ENCODE results near the gene TNFAIP3.

DNA sequence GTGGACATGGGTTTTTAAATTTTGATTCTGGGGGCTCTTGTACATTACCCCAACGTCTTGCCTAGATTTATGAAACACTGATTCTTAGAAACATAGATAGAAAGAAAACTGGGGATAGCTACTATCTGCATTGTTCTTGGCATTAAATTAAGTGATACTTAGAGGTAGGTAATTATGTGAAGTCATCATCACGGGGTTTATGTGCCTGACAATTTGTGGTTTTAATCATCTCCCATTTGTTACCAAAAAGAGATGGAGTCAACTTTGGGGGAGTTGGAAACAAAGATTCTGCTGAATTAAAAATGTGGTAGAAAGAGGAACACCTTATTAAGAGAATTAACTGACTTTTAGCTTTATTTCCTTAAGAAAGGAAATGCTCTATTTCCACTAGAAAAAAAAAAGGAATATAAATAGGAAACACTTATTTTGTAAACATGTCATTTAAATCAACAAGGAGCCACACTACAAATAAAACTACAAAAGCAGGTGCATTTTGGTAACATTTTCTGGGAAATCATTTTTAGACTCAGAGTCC lies 5.6 kb downstream of the TNFAIP3 start:
- TF ChIP-seq EP300 (IDR thresholded peaks at IDR 0.05) (no peak), POLR2A (IDR thresholded peaks at IDR 0.05) (no peak), CTCF (IDR thresholded peaks at IDR 0.05) (no peak), POLR2AphosphoS5 (IDR thresholded peaks at IDR 0.05) (no peak)
